ENCODE data around the gene SFPQ. TPM values are rescaled to one million over a fixed set of nuclear protein-coding genes. Genes with fewer than 3 reads are reported as not detected.
A peak's percentile ranks its signal among the peaks of the same experiment; 100 is the strongest.

The SFPQ gene
- total RNA-seq, 1 donor: 187 TPM

GRCh38 chr1:35215346-35215745, 22.4 kb upstream of the SFPQ start:
- H4K20me1 ChIP-seq (ENCODE audit: insufficient read depth, low read length): no peaks in the 10 kb centered on the region
- H3K27me3 ChIP-seq (ENCODE audit: insufficient read depth, low read length): no peaks in the 10 kb centered on the region
- no peaks in the 10 kb centered on the region for H3K79me2 ChIP-seq (ENCODE audit: insufficient read depth, low read length)
- H3K36me3 ChIP-seq (ENCODE audit: insufficient read depth, low read length): no peaks in the 10 kb centered on the region
- no peak overlapping the region for H3K4me3 ChIP-seq (ENCODE audit: insufficient read depth, low read length)
- peak; percentile 34 for DNase-seq (ENCODE audit: insufficient read length, low spot score, missing footprints)
- no peak overlapping the region for H2AFZ ChIP-seq (ENCODE audit: low read length)
- H3K27ac ChIP-seq (ENCODE audit: low read depth, low read length): no peak overlapping the region
- H3K4me2 ChIP-seq (ENCODE audit: insufficient read depth, low read length): no peak overlapping the region
- TF ChIP-seq CTCF (IDR thresholded peaks at IDR 0.05; ENCODE audit: extremely low read depth, low read depth, low read length): no peak
- no peaks in the 10 kb centered on the region for H3K9me3 ChIP-seq (ENCODE audit: low read depth, low read length)
- H3K4me1 ChIP-seq (ENCODE audit: insufficient read depth, low read length): no peaks in the 10 kb centered on the region

- peak overlapping the region; percentile 54 for H2AFZ ChIP-seq (ENCODE audit: low read length)
- DNase-seq (ENCODE audit: insufficient read length, low spot score, missing footprints): no peak
Observed at GRCh38 chr1:35211120-35211414, 18.1 kb upstream of the SFPQ start.

GRCh38 chr1:35210321-35211119, 17.6 kb upstream of the SFPQ start:
- DNase-seq (ENCODE audit: insufficient read length, low spot score, missing footprints): no peak
- H2AFZ ChIP-seq (ENCODE audit: low read length): peak overlapping the region; percentile 54
- H3K79me2 ChIP-seq (ENCODE audit: insufficient read depth, low read length): no peaks in the 10 kb centered on the region
- no peak for TF ChIP-seq CTCF (IDR thresholded peaks at IDR 0.05; ENCODE audit: extremely low read depth, low read depth, low read length)
- no peaks in the 10 kb centered on the region for H4K20me1 ChIP-seq (ENCODE audit: insufficient read depth, low read length)
- H3K27me3 ChIP-seq (ENCODE audit: insufficient read depth, low read length): no peaks in the 10 kb centered on the region
- no peak overlapping the region for H3K27ac ChIP-seq (ENCODE audit: low read depth, low read length)
- no peaks in the 10 kb centered on the region for H3K9me3 ChIP-seq (ENCODE audit: low read depth, low read length)
- no peaks in the 10 kb centered on the region for H3K36me3 ChIP-seq (ENCODE audit: insufficient read depth, low read length)
- no peak overlapping the region for H3K4me2 ChIP-seq (ENCODE audit: insufficient read depth, low read length)
- no peak overlapping the region for H3K4me3 ChIP-seq (ENCODE audit: insufficient read depth, low read length)
- no peaks in the 10 kb centered on the region for H3K4me1 ChIP-seq (ENCODE audit: insufficient read depth, low read length)

More at GRCh38 chr1:35211120-35211414, 18.1 kb upstream of the SFPQ start:
- no peaks in the 10 kb centered on the region for H3K9me3 ChIP-seq (ENCODE audit: low read depth, low read length)
- H3K4me1 ChIP-seq (ENCODE audit: insufficient read depth, low read length): no peaks in the 10 kb centered on the region
- no peak for TF ChIP-seq CTCF (IDR thresholded peaks at IDR 0.05; ENCODE audit: extremely low read depth, low read depth, low read length)
- H3K36me3 ChIP-seq (ENCODE audit: insufficient read depth, low read length): no peaks in the 10 kb centered on the region
- H4K20me1 ChIP-seq (ENCODE audit: insufficient read depth, low read length): no peaks in the 10 kb centered on the region
- no peak overlapping the region for H3K4me3 ChIP-seq (ENCODE audit: insufficient read depth, low read length)
- no peak overlapping the region for H3K27ac ChIP-seq (ENCODE audit: low read depth, low read length)
- no peaks in the 10 kb centered on the region for H3K79me2 ChIP-seq (ENCODE audit: insufficient read depth, low read length)
- H3K4me2 ChIP-seq (ENCODE audit: insufficient read depth, low read length): no peak overlapping the region
- H3K27me3 ChIP-seq (ENCODE audit: insufficient read depth, low read length): no peaks in the 10 kb centered on the region

GRCh38 chr1:35203295-35203694, 10.3 kb upstream of the SFPQ start:
- Histone ChIP-seq H3K36me3 (ENCODE audit: insufficient read depth, low read length) (no peaks in the 10 kb centered on the region), H4K20me1 (ENCODE audit: insufficient read depth, low read length) (no peaks in the 10 kb centered on the region), H3K4me1 (ENCODE audit: insufficient read depth, low read length) (peaks cover 4% of the 10 kb centered on the region), H3K27me3 (ENCODE audit: insufficient read depth, low read length) (no peaks in the 10 kb centered on the region), H3K4me2 (ENCODE audit: insufficient read depth, low read length) (no peak overlapping the region), H3K79me2 (ENCODE audit: insufficient read depth, low read length) (no peaks in the 10 kb centered on the region), H2AFZ (ENCODE audit: low read length) (no peak overlapping the region), H3K4me3 (ENCODE audit: insufficient read depth, low read length) (no peak overlapping the region), H3K9me3 (ENCODE audit: low read depth, low read length) (no peaks in the 10 kb centered on the region), H3K27ac (ENCODE audit: low read depth, low read length) (no peak overlapping the region)
- no peak for TF ChIP-seq CTCF (IDR thresholded peaks at IDR 0.05; ENCODE audit: extremely low read depth, low read depth, low read length)
- DNase-seq (ENCODE audit: insufficient read length, low spot score, missing footprints): no peak

Measured in osteoblast (primary cell).